Measurements from ENCODE around the gene DDX1.

Gene DDX1

GRCh38 chr2:15669375-15669910 lies 77.8 kb downstream of the DDX1 start:
- no peak overlapping the region for H3K27ac Mint-ChIP-seq
- H3K36me3 Mint-ChIP-seq (ENCODE audit: insufficient read depth): no peaks in the 10 kb centered on the region
- H3K4me3 Mint-ChIP-seq: no peak overlapping the region
- peaks cover 0 to 2% of the 10 kb centered on the region in 2 donors for H3K4me1 Mint-ChIP-seq (ENCODE audit: low read depth in 2 of 2)
- DNase-seq (no peak), ATAC-seq (replicated peaks) (no peak)
- no peaks in the 10 kb centered on the region for H3K9me3 Mint-ChIP-seq
- peaks cover 7 to 44% of the 10 kb centered on the region in 2 donors for H3K27me3 Mint-ChIP-seq

- ATAC-seq (replicated peaks): no peak
- Mint-ChIP-seq H3K9me3 (no peaks in the 10 kb centered on the region), H3K4me3 (no peak overlapping the region), H3K4me1 (ENCODE audit: low read depth in 2 of 2) (peaks cover 0 to 2% of the 10 kb centered on the region in 2 donors), H3K36me3 (ENCODE audit: insufficient read depth) (no peaks in the 10 kb centered on the region), H3K27ac (no peak overlapping the region), H3K27me3 (peaks cover 15 to 46% of the 10 kb centered on the region in 2 donors)
- no peak for DNase-seq
Measured at GRCh38 chr2:15670469-15670868, 78.8 kb downstream of the DDX1 start.

- peaks cover 17 to 48% of the 10 kb centered on the region in 2 donors for H3K27me3 Mint-ChIP-seq
- ATAC-seq (replicated peaks) (no peak), DNase-seq (no peak)
- H3K9me3 Mint-ChIP-seq: no peaks in the 10 kb centered on the region
- H3K27ac Mint-ChIP-seq: no peak overlapping the region
- H3K36me3 Mint-ChIP-seq (ENCODE audit: insufficient read depth): no peaks in the 10 kb centered on the region
- H3K4me3 Mint-ChIP-seq: no peak overlapping the region
- peaks cover 0 to 2% of the 10 kb centered on the region in 2 donors for H3K4me1 Mint-ChIP-seq (ENCODE audit: low read depth in 2 of 2)
Measured at GRCh38 chr2:15670981-15671380, 79.3 kb downstream of the DDX1 start.

GRCh38 chr2:15671409-15671808 lies 79.7 kb downstream of the DDX1 start:
- Mint-ChIP-seq H3K27ac (no peak overlapping the region), H3K36me3 (ENCODE audit: insufficient read depth) (no peaks in the 10 kb centered on the region), H3K9me3 (no peaks in the 10 kb centered on the region), H3K4me3 (no peak overlapping the region), H3K27me3 (peaks cover 17 to 44% of the 10 kb centered on the region in 2 donors), H3K4me1 (ENCODE audit: low read depth in 2 of 2) (peaks cover 0 to 2% of the 10 kb centered on the region in 2 donors)
- ATAC-seq (replicated peaks) (no peak), DNase-seq (no peak)

- DNase-seq (no peak), ATAC-seq (replicated peaks) (no peak)
- H3K4me3 Mint-ChIP-seq: no peak overlapping the region
- peaks cover 17 to 37% of the 10 kb centered on the region in 2 donors for H3K27me3 Mint-ChIP-seq
- no peaks in the 10 kb centered on the region for H3K9me3 Mint-ChIP-seq
- H3K4me1 Mint-ChIP-seq (ENCODE audit: low read depth in 2 of 2): peaks cover 0 to 2% of the 10 kb centered on the region in 2 donors
- no peaks in the 10 kb centered on the region for H3K36me3 Mint-ChIP-seq (ENCODE audit: insufficient read depth)
- no peak overlapping the region for H3K27ac Mint-ChIP-seq
Measured at GRCh38 chr2:15671842-15672815, 80.5 kb downstream of the DDX1 start.

GRCh38 chr2:15672961-15673918 lies 81.6 kb downstream of the DDX1 start:
- peaks cover 0 to 2% of the 10 kb centered on the region in 2 donors for H3K4me1 Mint-ChIP-seq (ENCODE audit: low read depth in 2 of 2)
- H3K36me3 Mint-ChIP-seq (ENCODE audit: insufficient read depth): no peaks in the 10 kb centered on the region
- H3K27me3 Mint-ChIP-seq: peaks cover 17 to 32% of the 10 kb centered on the region in 2 donors
- H3K27ac Mint-ChIP-seq: no peak overlapping the region
- no peaks in the 10 kb centered on the region for H3K9me3 Mint-ChIP-seq
- H3K4me3 Mint-ChIP-seq: no peak overlapping the region
- DNase-seq (no peak), ATAC-seq (replicated peaks) (no peak)

- Mint-ChIP-seq H3K4me1 (ENCODE audit: low read depth in 2 of 2) (peaks cover 0 to 2% of the 10 kb centered on the region in 2 donors), H3K9me3 (no peaks in the 10 kb centered on the region), H3K27ac (no peak overlapping the region), H3K4me3 (no peak overlapping the region), H3K36me3 (ENCODE audit: insufficient read depth) (no peaks in the 10 kb centered on the region), H3K27me3 (peaks cover 17 to 32% of the 10 kb centered on the region in 2 donors)
- DNase-seq (no peak), ATAC-seq (replicated peaks) (no peak)
Measured at GRCh38 chr2:15673919-15674636, 82.4 kb downstream of the DDX1 start.

GRCh38 chr2:15674637-15675455 lies 83.2 kb downstream of the DDX1 start:
- ATAC-seq (replicated peaks) (no peak), DNase-seq (no peak)
- Mint-ChIP-seq H3K27ac (no peak overlapping the region), H3K36me3 (ENCODE audit: insufficient read depth) (no peaks in the 10 kb centered on the region), H3K4me3 (no peak overlapping the region), H3K27me3 (peaks cover 17 to 32% of the 10 kb centered on the region in 2 donors), H3K4me1 (ENCODE audit: low read depth in 2 of 2) (peaks cover 0 to 2% of the 10 kb centered on the region in 2 donors), H3K9me3 (peaks cover 0 to 7% of the 10 kb centered on the region in 2 donors)

GRCh38 chr2:15675456-15676195 lies 84.0 kb downstream of the DDX1 start:
- Mint-ChIP-seq H3K36me3 (ENCODE audit: insufficient read depth) (no peaks in the 10 kb centered on the region), H3K27me3 (peaks cover 17 to 32% of the 10 kb centered on the region in 2 donors), H3K9me3 (peaks cover 0 to 7% of the 10 kb centered on the region in 2 donors), H3K4me3 (no peak overlapping the region), H3K27ac (no peak overlapping the region), H3K4me1 (ENCODE audit: low read depth in 2 of 2) (peaks cover 0 to 2% of the 10 kb centered on the region in 2 donors)
- DNase-seq (no peak), ATAC-seq (replicated peaks) (no peak)

- no peak for ATAC-seq (replicated peaks)
- Mint-ChIP-seq H3K4me3 (no peak overlapping the region), H3K9me3 (peaks cover 0 to 7% of the 10 kb centered on the region in 2 donors), H3K4me1 (ENCODE audit: low read depth in 2 of 2) (peaks cover 0 to 2% of the 10 kb centered on the region in 2 donors), H3K27ac (no peak overlapping the region), H3K36me3 (ENCODE audit: insufficient read depth) (no peaks in the 10 kb centered on the region), H3K27me3 (peaks cover 17 to 32% of the 10 kb centered on the region in 2 donors)
- DNase-seq: no peak
Measured at GRCh38 chr2:15677141-15677843, 85.6 kb downstream of the DDX1 start.

- no peak overlapping the region for H3K4me3 Mint-ChIP-seq
- no peaks in the 10 kb centered on the region for H3K36me3 Mint-ChIP-seq (ENCODE audit: insufficient read depth)
- no peak for ATAC-seq (replicated peaks)
- no peak overlapping the region for H3K27ac Mint-ChIP-seq
- peaks cover 0 to 7% of the 10 kb centered on the region in 2 donors for H3K9me3 Mint-ChIP-seq
- peaks cover 16 to 23% of the 10 kb centered on the region in 2 donors for H3K27me3 Mint-ChIP-seq
- peaks cover 0 to 2% of the 10 kb centered on the region in 2 donors for H3K4me1 Mint-ChIP-seq (ENCODE audit: low read depth in 2 of 2)
- no peak for DNase-seq
Measured at GRCh38 chr2:15678346-15678745, 86.7 kb downstream of the DDX1 start.

All from effector memory CD8-positive, alpha-beta T cell (primary cell).